HG02973 (cell line): ENCODE data around the gene TMPRSS9.
"Not testable (repeated sequence)": the region's sequence is repeated elsewhere in the genome, so short reads cannot be mapped to it uniquely, and the experiment has no call there.

ENCODE experiments used
- ATAC-seq: cut with Tn5 transposase; IDR thresholded peaks from one replicate; pipeline ENCODE4 v1.9.1; 2021; ENCODE audit warnings: moderate library complexity; ENCODE audit not compliant: unreplicated experiment

The TMPRSS9 gene

GRCh38 chr19:2416321-2417097 is 56.4 kb downstream of the TMPRSS9 start:
- no peak for ATAC-seq

- not testable (repeated sequence) for ATAC-seq
Measured at GRCh38 chr19:2417436-2417835, 57.4 kb downstream of the TMPRSS9 start.

GRCh38 chr19:2417881-2418406 is 57.9 kb downstream of the TMPRSS9 start:
- ATAC-seq = no peak

- ATAC-seq = no peak
Measured at GRCh38 chr19:2419754-2420153, 59.7 kb downstream of the TMPRSS9 start.

- no peak for ATAC-seq
Measured at GRCh38 chr19:2420490-2420889, 60.4 kb downstream of the TMPRSS9 start.

GRCh38 chr19:2421581-2422306 is 61.7 kb downstream of the TMPRSS9 start:
- no peak for ATAC-seq

- no peak for ATAC-seq
Measured at GRCh38 chr19:2423071-2423914, 63.2 kb downstream of the TMPRSS9 start.

- no peak for ATAC-seq
Measured at GRCh38 chr19:2423915-2424685, 64.0 kb downstream of the TMPRSS9 start.

- no peak for ATAC-seq
Measured at GRCh38 chr19:2424686-2425621, 64.9 kb downstream of the TMPRSS9 start.

- no peak for ATAC-seq
Measured at GRCh38 chr19:2425622-2426581, 65.8 kb downstream of the TMPRSS9 start.

- peak; percentile 1 for ATAC-seq
Measured at GRCh38 chr19:2426611-2427428, 66.8 kb downstream of the TMPRSS9 start.

GRCh38 chr19:2427429-2428320 is 67.6 kb downstream of the TMPRSS9 start, which contains the start of gene TIMM13:
TSS of gene TIMM13 (minus strand) at chr19:2427586. CDS start at chr19:2427533, 53 bp downstream.
- ATAC-seq = peak; percentile 71

- no peak for ATAC-seq
Measured at GRCh38 chr19:2428321-2428690, 68.2 kb downstream of the TMPRSS9 start.

GRCh38 chr19:2428756-2429711 is 69.0 kb downstream of the TMPRSS9 start:
- ATAC-seq = no peak

GRCh38 chr19:2429917-2430535 is 70.0 kb downstream of the TMPRSS9 start:
- ATAC-seq = no peak
